HG03103 (cell line): ENCODE measurements around the gene CPAMD8.

ENCODE experiments used
- ATAC-seq: cut with Tn5 transposase; IDR thresholded peaks from one replicate; pipeline ENCODE4 v1.9.1; 2021; ENCODE audit warnings: low read depth; ENCODE audit not compliant: unreplicated experiment

Gene CPAMD8

GRCh38 chr19:16922949-16923348 is 103.7 kb downstream of the CPAMD8 start:
- no peak for ATAC-seq

- ATAC-seq: no peak
Measured at GRCh38 chr19:16922592-16922934, 104.0 kb downstream of the CPAMD8 start.

GRCh38 chr19:16921766-16922591 is 104.6 kb downstream of the CPAMD8 start:
- ATAC-seq: no peak

- ATAC-seq: no peak
Measured at GRCh38 chr19:16920816-16921529, 105.6 kb downstream of the CPAMD8 start.

GRCh38 chr19:16919496-16919895 is 107.1 kb downstream of the CPAMD8 start:
- no peak for ATAC-seq

- no peak for ATAC-seq
Measured at GRCh38 chr19:16917401-16917800, 109.2 kb downstream of the CPAMD8 start.

GRCh38 chr19:16915734-16916133 is 110.9 kb downstream of the CPAMD8 start:
- ATAC-seq: no peak

GRCh38 chr19:16915135-16915534 is 111.5 kb downstream of the CPAMD8 start:
- no peak for ATAC-seq

GRCh38 chr19:16914421-16914820 is 112.2 kb downstream of the CPAMD8 start:
- no peak for ATAC-seq

- no peak for ATAC-seq
Measured at GRCh38 chr19:16912780-16913179, 113.8 kb downstream of the CPAMD8 start.

- no peak for ATAC-seq
Measured at GRCh38 chr19:16911046-16911445, 115.6 kb downstream of the CPAMD8 start.

GRCh38 chr19:16908759-16909158 is 117.9 kb downstream of the CPAMD8 start:
- no peak for ATAC-seq

GRCh38 chr19:16904599-16904998 is 122.0 kb downstream of the CPAMD8 start:
- no peak for ATAC-seq

- ATAC-seq: no peak
Measured at GRCh38 chr19:16903347-16903746, 123.3 kb downstream of the CPAMD8 start.

GRCh38 chr19:16902545-16902944 is 124.1 kb downstream of the CPAMD8 start:
- ATAC-seq: no peak

- ATAC-seq: no peak
Measured at GRCh38 chr19:16901491-16902175, 125.0 kb downstream of the CPAMD8 start.

GRCh38 chr19:16899566-16900075 is 127.0 kb downstream of the CPAMD8 start:
- ATAC-seq: no peak

- ATAC-seq: no peak
Measured at GRCh38 chr19:16898361-16899015, 128.1 kb downstream of the CPAMD8 start.

GRCh38 chr19:16897856-16898161 is 128.8 kb downstream of the CPAMD8 start:
- ATAC-seq: no peak

- ATAC-seq: no peak
Measured at GRCh38 chr19:16897029-16897855, 129.4 kb downstream of the CPAMD8 start.
